Brain microvascular endothelial cell (primary cell): Measurements from ENCODE around the gene DPYD.

Experiments
- DNase-seq: peaks from one replicate; pipeline ENCODE4 v3.0.0-alpha.2; 2020
- H3K27ac ChIP-seq: fragments of 250-450 bp; sonication (Bioruptor Pico); 2 replicates; pipeline ENCODE4 v1.5.1; 2020; ENCODE audit warnings: mild to moderate bottlenecking, moderate library complexity
- H3K27me3 ChIP-seq: fragments of 250-450 bp; sonication (Bioruptor Pico); replicated peaks from 2 replicates; pipeline ENCODE4 v1.5.1; 2020; ENCODE audit warnings: mild to moderate bottlenecking
- H3K36me3 ChIP-seq: fragments of 250-450 bp; sonication (Bioruptor Pico); replicated peaks from 2 replicates; pipeline ENCODE4 v1.5.1; 2020; ENCODE audit warnings: mild to moderate bottlenecking
- H3K4me3 ChIP-seq: 2 replicates; pipeline ENCODE4 v1.5.1; 2011; ENCODE audit warnings: low read depth, mild to moderate bottlenecking, control low read depth, low read length, moderate library complexity
- in situ Hi-C: cut with HindIII; loops from 2 replicates; pipeline ENCODE4 v1.10.0; 2017; ENCODE audit warnings: low sequenced_read_pairs, low pct_ligation_motif_present
- TF ChIP-seq, protein P1 (sequence below): IDR thresholded peaks from 2 replicates; pipeline ENCODE4 v1.5.1; 2011; ENCODE audit warnings: low read depth, mild to moderate bottlenecking, moderate library complexity, low read length, control low read depth, inconsistent platforms; ENCODE audit errors: missing control alignments

Gene DPYD

DNA sequence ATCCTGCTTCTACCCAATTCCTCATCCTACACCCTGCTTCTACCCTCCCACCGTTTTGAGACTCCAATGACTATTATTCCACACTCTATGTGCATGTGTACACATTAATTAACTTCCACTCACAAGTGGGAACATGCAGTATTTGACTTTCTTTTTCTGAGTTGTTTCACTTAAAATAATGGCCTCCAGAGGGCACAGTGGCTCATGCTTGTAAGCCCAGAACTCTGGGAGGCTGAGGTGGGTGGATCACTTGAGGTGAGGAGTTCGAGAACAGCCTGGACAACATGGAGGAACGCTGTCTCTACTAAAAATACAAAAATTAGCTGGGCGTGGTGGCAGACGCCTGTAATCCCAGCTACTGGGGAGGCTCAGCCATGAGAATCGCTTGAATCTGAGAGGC is 734.5 kb downstream of the DPYD start:
- Histone ChIP-seq H3K4me3 (no peak overlapping the region), H3K27me3 (no peaks in the 10 kb centered on the region), H3K27ac (no peak overlapping the region), H3K36me3 (no peaks in the 10 kb centered on the region)
- peak; percentile 10 for DNase-seq
- in situ Hi-C loops, result no loop called here
- TF ChIP-seq, protein P1, sequence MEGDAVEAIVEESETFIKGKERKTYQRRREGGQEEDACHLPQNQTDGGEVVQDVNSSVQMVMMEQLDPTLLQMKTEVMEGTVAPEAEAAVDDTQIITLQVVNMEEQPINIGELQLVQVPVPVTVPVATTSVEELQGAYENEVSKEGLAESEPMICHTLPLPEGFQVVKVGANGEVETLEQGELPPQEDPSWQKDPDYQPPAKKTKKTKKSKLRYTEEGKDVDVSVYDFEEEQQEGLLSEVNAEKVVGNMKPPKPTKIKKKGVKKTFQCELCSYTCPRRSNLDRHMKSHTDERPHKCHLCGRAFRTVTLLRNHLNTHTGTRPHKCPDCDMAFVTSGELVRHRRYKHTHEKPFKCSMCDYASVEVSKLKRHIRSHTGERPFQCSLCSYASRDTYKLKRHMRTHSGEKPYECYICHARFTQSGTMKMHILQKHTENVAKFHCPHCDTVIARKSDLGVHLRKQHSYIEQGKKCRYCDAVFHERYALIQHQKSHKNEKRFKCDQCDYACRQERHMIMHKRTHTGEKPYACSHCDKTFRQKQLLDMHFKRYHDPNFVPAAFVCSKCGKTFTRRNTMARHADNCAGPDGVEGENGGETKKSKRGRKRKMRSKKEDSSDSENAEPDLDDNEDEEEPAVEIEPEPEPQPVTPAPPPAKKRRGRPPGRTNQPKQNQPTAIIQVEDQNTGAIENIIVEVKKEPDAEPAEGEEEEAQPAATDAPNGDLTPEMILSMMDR, result peak; percentile 44

GRCh38 chr1:97174039-97174704 is 746.7 kb downstream of the DPYD start:
- H3K4me3 ChIP-seq, result no peak overlapping the region
- DNase-seq, result no peak

DNA sequence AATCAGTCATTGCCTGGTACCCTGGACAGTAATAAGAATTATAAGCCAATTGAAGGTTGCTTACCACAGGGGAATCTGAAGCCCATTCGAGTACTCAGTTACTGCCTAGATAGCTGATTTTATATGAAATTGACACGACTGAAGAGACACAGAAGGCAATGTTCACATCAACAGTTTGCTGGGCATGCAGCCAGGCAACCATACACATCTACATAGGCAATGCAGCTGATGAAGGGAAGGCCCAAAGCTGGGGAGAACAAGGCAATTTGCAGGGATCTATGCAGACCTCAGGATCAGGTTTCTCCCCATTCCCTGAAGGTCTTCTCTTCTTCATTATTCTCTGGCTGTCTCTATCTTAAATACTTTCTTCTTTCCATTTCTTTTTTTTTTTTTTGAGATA is 750.5 kb downstream of the DPYD start:
- Histone ChIP-seq H3K27ac (no peak overlapping the region), H3K36me3 (no peaks in the 10 kb centered on the region), H3K4me3 (no peak overlapping the region), H3K27me3 (no peaks in the 10 kb centered on the region)
- in situ Hi-C loops, result no loop called here
- DNase-seq, result no peak
- TF ChIP-seq, protein P1, result no peak

More at GRCh38 chr1:97174039-97174704, 746.7 kb downstream of the DPYD start:
- TF ChIP-seq, protein P1, result no peak
- Histone ChIP-seq H3K27me3 (no peaks in the 10 kb centered on the region), H3K36me3 (no peaks in the 10 kb centered on the region), H3K27ac (no peak overlapping the region)
- in situ Hi-C loops, result no loop called here

- H3K27ac ChIP-seq, result no peak overlapping the region
- TF ChIP-seq, protein P1, result no peak
These were observed 752.8 kb downstream of the DPYD start for GRCh38 chr1:97168056-97168455.

DNA sequence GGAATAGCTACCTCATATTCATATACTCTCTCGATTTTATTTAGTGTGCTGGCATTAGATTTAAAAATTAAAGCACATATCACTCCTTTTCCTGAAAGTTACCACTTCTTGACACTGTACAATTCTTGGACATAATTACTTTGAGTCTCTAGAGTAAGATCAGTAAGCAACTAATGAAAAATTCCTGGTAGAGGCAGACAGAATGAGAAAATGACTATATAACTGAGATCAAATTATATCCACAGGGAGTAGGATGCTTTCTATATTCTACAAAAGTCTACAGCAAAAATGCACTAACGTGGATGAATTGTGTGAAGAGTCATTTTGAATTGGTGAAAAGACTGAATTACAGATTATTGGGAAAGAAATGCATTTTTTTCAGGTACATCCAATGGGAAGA is 753.6 kb downstream of the DPYD start:
- H3K4me3 ChIP-seq, result no peak overlapping the region
- TF ChIP-seq, protein P1, result no peak
- H3K27me3 ChIP-seq, result no peaks in the 10 kb centered on the region
- DNase-seq, result no peak
- H3K27ac ChIP-seq, result no peak overlapping the region
- no peaks in the 10 kb centered on the region for H3K36me3 ChIP-seq
- in situ Hi-C loops, result no loop called here

More at GRCh38 chr1:97168056-97168455, 752.8 kb downstream of the DPYD start:
- in situ Hi-C loops, result no loop called here
- Histone ChIP-seq H3K4me3 (no peak overlapping the region), H3K27me3 (no peaks in the 10 kb centered on the region), H3K36me3 (no peaks in the 10 kb centered on the region)
- DNase-seq, result no peak

DNA sequence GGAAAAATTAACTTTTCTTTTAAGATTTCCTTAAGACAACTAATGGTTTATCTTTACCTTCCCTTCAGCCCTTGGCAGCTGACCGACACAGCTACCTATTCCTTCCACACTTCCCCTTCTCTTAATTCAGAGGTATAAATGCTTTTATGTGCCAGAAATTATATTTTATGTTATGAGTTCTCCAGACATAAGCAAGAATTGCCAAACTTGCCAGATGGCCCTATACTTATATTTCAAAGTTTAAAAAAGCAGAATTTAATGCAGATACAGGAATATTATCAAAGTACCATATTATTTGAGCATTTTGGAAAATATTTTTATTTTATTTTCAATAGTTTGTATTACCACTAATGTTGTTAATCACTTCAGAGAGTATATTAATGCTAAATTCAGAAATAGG is 754.2 kb downstream of the DPYD start:
- TF ChIP-seq, protein P1, result no peak
- Histone ChIP-seq H3K27ac (no peak overlapping the region), H3K27me3 (no peaks in the 10 kb centered on the region), H3K4me3 (no peak overlapping the region), H3K36me3 (no peaks in the 10 kb centered on the region)
- in situ Hi-C loops, result no loop called here
- DNase-seq, result no peak
